DMS114 treated with DMSO at 0.1 percent for 48 hours (cell line): Measurements from ENCODE around the gene BIRC2.
"Not testable (repeated sequence)": the region's sequence is repeated elsewhere in the genome, so short reads cannot be mapped to it uniquely, and the experiment has no call there.

ENCODE experiments used
- DNase-seq: peaks from one replicate; lab custom pipeline; 2025; ENCODE audit not compliant: unreplicated experiment; lab: John Stamatoyannopoulos, UW

Gene BIRC2

GRCh38 chr11:102374633-102375424, 27.8 kb downstream of the BIRC2 start:
- not testable (repeated sequence) for DNase-seq

GRCh38 chr11:102375720-102376399, 28.8 kb downstream of the BIRC2 start:
- no peak for DNase-seq

GRCh38 chr11:102377891-102378290, 30.9 kb downstream of the BIRC2 start:
- no peak for DNase-seq

GRCh38 chr11:102378818-102379217, 31.8 kb downstream of the BIRC2 start:
- no peak for DNase-seq

- no peak for DNase-seq
These were observed 35.4 kb downstream of the BIRC2 start for GRCh38 chr11:102382384-102382783.

GRCh38 chr11:102383839-102384238, 36.8 kb downstream of the BIRC2 start:
- no peak for DNase-seq

- no peak for DNase-seq
These were observed 37.5 kb downstream of the BIRC2 start for GRCh38 chr11:102384419-102385079.

- DNase-seq = no peak
These were observed 38.3 kb downstream of the BIRC2 start for GRCh38 chr11:102385085-102386007.

- DNase-seq = no peak
These were observed 39.2 kb downstream of the BIRC2 start for GRCh38 chr11:102386136-102386734.

GRCh38 chr11:102387043-102387781, 40.2 kb downstream of the BIRC2 start:
- DNase-seq = no peak

- DNase-seq = no peak
These were observed 42.2 kb downstream of the BIRC2 start for GRCh38 chr11:102389253-102389652.

GRCh38 chr11:102390667-102391465, 43.9 kb downstream of the BIRC2 start:
- DNase-seq = peak; percentile 30

- DNase-seq = no peak
These were observed 44.7 kb downstream of the BIRC2 start for GRCh38 chr11:102391549-102392237.

- DNase-seq = no peak
These were observed 46.3 kb downstream of the BIRC2 start for GRCh38 chr11:102393272-102393730.

- DNase-seq = no peak
These were observed 48.8 kb downstream of the BIRC2 start for GRCh38 chr11:102395720-102396393.

- DNase-seq = no peak
These were observed 49.9 kb downstream of the BIRC2 start for GRCh38 chr11:102396708-102397563.

GRCh38 chr11:102398297-102398696, 51.3 kb downstream of the BIRC2 start:
- DNase-seq = no peak
